ENCODE measurements around the gene DDAH2.

Gene DDAH2

DNA sequence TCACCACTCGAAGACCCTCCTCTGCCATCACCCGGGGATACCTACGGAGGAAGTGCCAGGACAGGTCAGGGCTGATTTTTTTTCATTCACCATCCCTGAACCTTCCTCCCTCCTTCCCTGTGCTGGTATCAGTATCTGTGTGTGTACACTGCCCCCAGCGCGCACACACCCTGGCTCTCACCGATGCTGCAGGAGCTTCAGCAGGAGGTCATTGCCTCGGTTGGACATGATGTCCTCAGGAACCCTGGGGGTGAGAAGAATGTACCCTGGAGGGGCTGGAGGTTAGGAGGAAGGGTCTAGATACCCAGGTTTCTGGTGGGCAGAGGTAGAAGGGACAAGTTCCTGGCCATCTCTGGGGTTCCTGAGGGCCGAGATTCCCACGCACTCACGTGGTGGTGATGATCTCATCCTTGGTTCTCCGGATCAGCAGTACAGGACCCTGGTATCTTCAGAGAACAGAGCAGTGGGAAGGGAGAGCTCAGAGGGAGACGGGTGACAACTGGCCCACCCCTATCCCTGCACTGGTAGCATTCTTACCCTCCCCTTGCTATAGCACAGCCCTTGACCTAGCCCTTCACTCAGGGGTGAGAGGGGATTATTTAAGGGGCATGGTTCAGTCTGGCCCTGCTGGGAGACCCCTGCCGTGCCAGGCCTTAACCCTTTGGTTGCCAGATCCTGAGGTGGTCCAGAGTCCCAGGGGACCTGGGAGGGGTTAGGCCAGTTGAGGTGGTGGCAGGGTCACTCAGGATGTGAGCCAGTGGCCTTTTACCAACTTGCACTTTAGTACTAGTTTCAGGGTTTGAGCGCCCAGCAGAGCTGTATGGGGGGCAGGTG is 41.0 kb downstream of the DDAH2 start:
- no peak for DNase-seq

DNA sequence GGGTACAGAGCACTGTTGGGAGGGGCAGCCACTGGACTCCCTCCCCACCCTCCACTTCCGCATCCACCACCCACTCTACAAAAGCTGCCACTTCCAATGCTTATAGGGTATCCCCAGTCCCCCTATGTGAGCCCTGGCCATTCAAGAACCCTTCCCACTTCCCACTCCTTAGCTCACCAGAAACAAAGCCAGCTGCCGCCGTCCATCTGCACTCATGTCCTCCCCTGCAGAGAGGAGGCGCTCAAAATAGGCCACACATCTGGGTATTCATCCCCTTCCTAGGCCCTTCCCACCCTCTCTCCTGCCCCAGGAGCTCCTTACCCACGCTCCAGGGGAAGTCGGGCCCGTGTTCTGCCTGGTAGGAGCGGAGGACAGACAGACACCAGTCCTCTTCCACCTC is 41.8 kb downstream of the DDAH2 start:
- DNase-seq, result peak; percentile 20

DNA sequence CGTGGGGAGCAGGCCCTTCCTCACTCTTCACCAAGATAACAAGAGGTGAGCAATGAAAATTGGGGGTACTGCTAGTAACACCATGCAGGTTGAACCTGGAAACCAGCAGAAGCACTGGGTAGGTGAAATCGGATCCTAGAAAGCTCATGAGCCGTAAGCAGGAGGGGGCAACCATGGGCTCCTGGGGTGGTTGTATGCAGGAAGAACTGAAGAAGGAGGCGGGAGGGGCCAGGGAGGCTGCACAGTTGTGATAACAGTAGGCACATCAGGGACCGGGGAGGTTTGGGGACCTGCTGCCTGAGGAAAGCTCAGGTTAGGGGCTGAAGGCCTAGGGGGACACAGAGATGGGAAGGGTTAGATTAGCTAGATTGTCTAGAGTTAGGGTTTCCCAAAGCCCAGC is 42.6 kb downstream of the DDAH2 start:
- no peak for DNase-seq

DNA sequence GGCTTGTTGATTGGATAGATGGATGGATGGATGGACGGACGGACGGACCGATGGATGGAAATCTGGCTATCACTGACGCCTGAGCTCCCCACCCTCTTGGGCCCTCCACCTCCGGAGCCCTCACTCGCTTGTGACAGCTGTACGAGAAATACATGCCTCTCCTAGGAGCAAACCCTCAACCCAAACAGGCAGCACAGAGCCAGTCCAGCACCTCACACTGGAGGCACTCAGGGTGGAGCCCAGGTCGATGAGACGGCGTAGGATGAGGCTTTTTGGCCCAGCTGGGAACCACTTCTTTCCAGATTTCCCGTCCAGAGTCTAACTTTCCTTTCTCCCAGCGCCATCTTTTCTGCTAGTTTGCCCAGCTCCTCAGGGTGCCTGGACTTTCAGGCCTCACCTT is 45.5 kb downstream of the DDAH2 start:
- peak; percentile 61 for DNase-seq

DNA sequence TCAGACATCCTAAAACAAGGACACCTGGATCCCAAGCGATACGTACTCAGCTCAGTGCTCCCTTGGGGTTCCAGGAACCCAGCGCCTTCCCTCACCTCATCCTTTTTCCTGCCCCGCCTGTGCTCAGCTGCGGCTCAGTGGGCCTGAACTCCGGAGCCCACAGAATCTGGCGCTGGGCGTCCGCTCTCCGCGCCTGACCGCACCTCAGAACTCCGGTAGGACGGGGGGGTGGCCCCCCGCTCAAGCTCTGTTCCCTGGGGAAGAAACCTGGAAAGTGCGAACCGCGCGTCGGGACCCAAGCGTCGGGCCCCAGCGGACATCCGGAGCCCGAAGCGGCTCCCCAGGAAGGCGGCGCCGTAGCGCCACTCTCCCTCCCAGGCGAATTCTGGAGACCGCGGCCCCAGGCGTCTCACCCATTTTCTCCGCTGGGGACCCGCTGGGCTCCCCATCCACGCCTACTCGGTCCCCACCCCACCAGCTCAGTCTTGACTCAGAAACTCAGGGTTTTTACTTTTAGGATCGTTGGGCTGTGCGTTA is 47.9 kb downstream of the DDAH2 start:
- DNase-seq, result peak; percentile 88

DNA sequence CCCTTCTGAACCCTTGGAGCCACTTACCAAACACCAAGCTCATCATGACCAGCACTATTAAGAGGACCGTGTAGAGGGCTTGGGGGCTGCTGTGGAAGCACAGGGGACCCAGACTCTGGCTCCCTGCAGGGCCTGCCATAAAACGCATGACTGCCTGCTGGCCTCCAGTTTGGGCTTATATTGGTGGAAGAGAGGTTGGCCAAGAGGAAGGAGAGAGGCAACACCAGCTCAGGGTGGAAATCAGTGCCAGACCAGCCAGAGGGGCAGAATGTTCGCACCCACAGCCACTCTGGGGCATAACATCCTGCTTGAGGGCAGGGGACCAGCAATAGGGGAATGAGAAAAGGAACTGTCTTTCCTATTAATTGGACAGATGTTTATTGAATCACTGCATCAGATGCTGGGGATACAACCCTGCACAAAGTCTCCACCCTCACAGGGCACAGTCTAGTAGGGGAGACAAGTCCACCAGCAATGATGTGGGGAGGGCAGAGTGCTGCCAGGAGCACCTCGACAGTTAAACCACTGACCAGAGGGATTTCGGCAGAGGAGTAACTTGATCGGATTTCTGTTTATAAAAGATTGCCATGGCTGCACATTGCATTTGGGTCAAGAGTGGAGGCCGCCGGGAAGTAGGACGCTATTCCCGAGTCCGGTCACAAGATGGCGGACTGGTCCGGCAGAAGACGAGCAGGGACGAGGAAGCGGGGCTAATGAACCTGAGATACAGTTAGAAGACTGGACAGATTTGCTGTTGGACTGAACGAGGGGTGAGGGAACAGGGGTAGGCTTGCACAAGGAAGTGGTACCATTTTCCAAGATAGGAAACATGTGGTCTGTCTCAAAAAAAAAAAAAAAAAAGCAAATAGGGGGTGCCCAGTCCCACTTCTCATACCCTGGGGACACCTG is 48.6 kb downstream of the DDAH2 start, which contains the start of gene LY6G5C:
LY6G5C (minus strand) TSS at position 842 of the 909 bp plus-strand sequence; CDS start at position 148, 694 bp downstream.
- DNase-seq, result peak; percentile 96

DNA sequence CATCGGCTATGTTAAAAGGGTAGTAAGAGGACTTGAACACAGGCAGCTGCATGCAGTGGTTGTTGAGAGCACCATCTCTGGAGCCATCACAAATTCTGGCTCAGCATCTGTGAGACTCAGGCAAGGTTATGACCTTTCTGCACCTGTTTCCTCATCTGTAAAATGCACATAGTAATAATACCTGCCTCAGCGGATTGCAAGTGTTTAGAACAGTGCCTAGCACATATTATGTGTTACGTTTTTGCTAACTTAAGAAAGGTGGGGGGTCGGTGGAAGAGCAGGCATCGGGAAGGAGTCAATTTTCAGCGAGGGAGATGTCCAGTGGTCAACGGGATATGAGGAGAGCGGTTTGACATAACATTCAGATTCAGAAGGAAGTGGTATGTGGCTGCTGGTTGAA is 51.1 kb downstream of the DDAH2 start:
- DNase-seq, result no peak

Data from DMS53 (cell line).